22Rv1 (cell line): ENCODE data around the gene HSPA2.

Experiments used
- ZFX ChIP-seq: fragments of 450-650 bp; IDR thresholded peaks from 2 replicates; pipeline ENCODE4 v1.6.1; 2017; ENCODE audit warnings: antibody characterized with exemption, borderline replicate concordance
- TF ChIP-seq, protein P1 (sequence below): fragments of 450-650 bp; IDR thresholded peaks from 2 replicates; pipeline ENCODE4 v1.5.1; 2017; ENCODE audit warnings: mild to moderate bottlenecking

DNA sequence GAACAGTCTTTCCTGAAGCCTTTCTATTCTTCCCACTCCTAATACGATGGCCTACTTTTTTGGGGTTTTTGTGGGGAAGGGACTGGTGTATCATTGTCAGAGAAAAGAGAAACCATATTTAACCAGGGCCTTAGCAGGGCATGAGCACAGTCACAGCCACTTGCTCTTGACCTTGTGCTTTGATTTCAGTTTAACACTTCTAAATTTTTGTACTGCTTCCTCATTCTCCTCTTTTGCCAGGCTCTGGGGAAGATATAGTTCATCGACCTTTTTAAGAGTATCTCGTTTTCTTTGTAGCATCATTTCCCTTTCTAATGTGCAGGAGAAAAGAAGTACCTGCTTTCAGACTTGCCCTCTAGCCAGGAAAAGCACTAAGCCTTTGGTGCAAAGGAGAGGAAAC is 33.8 kb upstream of the HSPA2 start:
- TF ChIP-seq, protein P1, sequence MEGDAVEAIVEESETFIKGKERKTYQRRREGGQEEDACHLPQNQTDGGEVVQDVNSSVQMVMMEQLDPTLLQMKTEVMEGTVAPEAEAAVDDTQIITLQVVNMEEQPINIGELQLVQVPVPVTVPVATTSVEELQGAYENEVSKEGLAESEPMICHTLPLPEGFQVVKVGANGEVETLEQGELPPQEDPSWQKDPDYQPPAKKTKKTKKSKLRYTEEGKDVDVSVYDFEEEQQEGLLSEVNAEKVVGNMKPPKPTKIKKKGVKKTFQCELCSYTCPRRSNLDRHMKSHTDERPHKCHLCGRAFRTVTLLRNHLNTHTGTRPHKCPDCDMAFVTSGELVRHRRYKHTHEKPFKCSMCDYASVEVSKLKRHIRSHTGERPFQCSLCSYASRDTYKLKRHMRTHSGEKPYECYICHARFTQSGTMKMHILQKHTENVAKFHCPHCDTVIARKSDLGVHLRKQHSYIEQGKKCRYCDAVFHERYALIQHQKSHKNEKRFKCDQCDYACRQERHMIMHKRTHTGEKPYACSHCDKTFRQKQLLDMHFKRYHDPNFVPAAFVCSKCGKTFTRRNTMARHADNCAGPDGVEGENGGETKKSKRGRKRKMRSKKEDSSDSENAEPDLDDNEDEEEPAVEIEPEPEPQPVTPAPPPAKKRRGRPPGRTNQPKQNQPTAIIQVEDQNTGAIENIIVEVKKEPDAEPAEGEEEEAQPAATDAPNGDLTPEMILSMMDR: no peak
- no peak for TF ChIP-seq ZFX
